Measurements from ENCODE around the gene CGRRF1.

CGRRF1 gene

GRCh38 chr14:54585214-54585613 lies 75.5 kb downstream of the CGRRF1 start:
- Histone ChIP-seq H3K23ac (ENCODE audit: low read length) (no peak overlapping the region), H2BK120ac (ENCODE audit: insufficient read depth, low read length, poor library complexity) (no peak overlapping the region), H3K18ac (ENCODE audit: low read length) (no peak overlapping the region), H3K79me2 (ENCODE audit: control insufficient read depth, insufficient read depth, low read length, poor library complexity) (peaks cover 2% of the 10 kb centered on the region), H2BK12ac (ENCODE audit: low read length) (no peak overlapping the region), H2AFZ (ENCODE audit: insufficient read depth, low read length, poor library complexity) (no peak overlapping the region), H2AK5ac (ENCODE audit: low read length) (no peak overlapping the region), H3K4me3 (ENCODE audit: low read depth, low read length) (no peak overlapping the region), H4K91ac (ENCODE audit: low read depth, low read length) (no peak overlapping the region), H3K27ac (ENCODE audit: low read depth, low read length) (no peak overlapping the region), H3K14ac (ENCODE audit: low read length) (no peak overlapping the region), H3K4me1 (ENCODE audit: control insufficient read depth in 1 of 2, insufficient read depth in 2 of 2, low read length in 2 of 2) (no peaks in the 10 kb centered on the region), H3K9me3 (ENCODE audit: insufficient read depth, low read depth, low read length) (no peaks in the 10 kb centered on the region), H3K4ac (ENCODE audit: low read depth, low read length) (no peak overlapping the region), H3K27me3 (ENCODE audit: insufficient read depth, low read length) (no peaks in the 10 kb centered on the region), H2BK5ac (ENCODE audit: low read depth, low read length, poor library complexity) (no peak overlapping the region), H4K12ac (ENCODE audit: low read depth, low read length) (no peak overlapping the region), H3K4me2 (ENCODE audit: low read length) (no peak overlapping the region), H3K36me3 (ENCODE audit: control insufficient read depth in 1 of 2, insufficient read depth in 2 of 2, low read length in 2 of 2) (peaks cover 0 to 2% of the 10 kb centered on the region in 2 experiments), H3K9ac (ENCODE audit: low read length) (no peak overlapping the region), H4K8ac (ENCODE audit: low read depth, low read length) (no peak overlapping the region), H3K79me1 (ENCODE audit: low read length) (no peaks in the 10 kb centered on the region)
- DNase-seq = no peak
- WGBS (ENCODE audit: extremely low coverage, insufficient coverage, insufficient read length) = no CpG with 5 or more reads among the region's 3 CpGs
